Measurements from ENCODE around the gene SCRN2.

The SCRN2 gene

DNA sequence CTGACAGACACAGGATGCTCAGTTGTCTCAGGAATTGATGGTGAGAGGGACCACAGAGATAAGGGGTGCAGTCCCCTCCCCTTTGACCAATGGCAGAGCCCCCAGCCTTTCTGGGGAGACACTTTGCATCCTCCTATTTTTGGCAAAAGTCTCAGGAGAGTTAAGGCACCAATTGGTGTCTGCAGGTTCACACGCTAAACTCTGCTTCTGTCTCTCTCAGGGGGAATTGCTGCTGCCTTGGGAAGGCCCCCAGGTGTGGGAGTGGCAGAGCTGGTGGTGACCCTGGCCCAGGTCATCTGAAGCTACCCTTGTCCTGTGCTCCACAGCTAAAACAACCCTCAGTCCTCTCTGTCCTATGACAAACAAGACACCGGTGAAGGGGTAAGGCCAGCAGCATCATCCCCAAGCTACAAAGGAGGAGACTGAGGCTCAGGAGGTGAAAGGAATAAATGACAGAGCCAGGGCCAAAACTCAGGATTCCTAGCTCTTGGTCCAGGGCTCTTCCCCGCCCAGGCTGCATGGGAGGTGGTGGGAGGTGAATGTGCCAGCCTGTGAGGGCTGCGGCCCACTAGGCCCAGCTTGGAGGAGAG is 39.8 kb downstream of the SCRN2 start:
- TF ChIP-seq CTCF (IDR thresholded peaks at IDR 0.05; ENCODE audit: poor library complexity, severe bottlenecking): no peak

DNA sequence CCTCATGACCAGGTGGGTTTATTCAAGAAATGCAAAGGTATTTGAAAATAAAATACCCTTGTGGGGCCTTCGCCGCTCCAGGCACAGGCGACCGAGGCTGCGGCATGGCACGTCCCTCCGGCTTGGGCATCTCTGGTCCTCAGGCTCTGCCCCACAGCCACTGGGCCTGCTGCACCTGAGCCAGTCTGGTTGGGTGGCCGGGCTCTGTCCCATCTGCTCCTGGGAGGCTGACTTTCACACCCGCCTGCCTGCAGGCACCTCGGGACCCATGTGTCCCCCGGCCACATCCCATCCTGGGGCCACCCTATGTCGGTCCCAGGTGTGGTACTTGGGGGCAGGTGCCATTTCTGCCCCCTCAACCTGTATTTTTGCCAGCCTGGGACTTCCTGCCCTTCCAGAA is 40.4 kb downstream of the SCRN2 start:
- Histone ChIP-seq H3K4me1 (ENCODE audit: insufficient read depth, poor library complexity, severe bottlenecking) (no peaks in the 10 kb centered on the region), H3K27ac (ENCODE audit: poor library complexity, severe bottlenecking) (no peak overlapping the region), H3K9me3 (ENCODE audit: severe bottlenecking) (no peaks in the 10 kb centered on the region), H3K4me3 (ENCODE audit: severe bottlenecking) (no peak overlapping the region), H3K27me3 (ENCODE audit: insufficient read depth, poor library complexity, severe bottlenecking) (peaks cover 3% of the 10 kb centered on the region), H3K36me3 (ENCODE audit: low read depth) (no peaks in the 10 kb centered on the region)
- DNase-seq (ENCODE audit: low spot score) (no peak), ATAC-seq (ENCODE audit: low read depth) (no peak)
- no peak for TF ChIP-seq CTCF (IDR thresholded peaks at IDR 0.05; ENCODE audit: poor library complexity, severe bottlenecking)

More for the DNA sequence above, 39.8 kb downstream of the SCRN2 start:
- H3K27me3 ChIP-seq (ENCODE audit: insufficient read depth, poor library complexity, severe bottlenecking): no peaks in the 10 kb centered on the region
- no peaks in the 10 kb centered on the region for H3K36me3 ChIP-seq (ENCODE audit: low read depth)
- H3K4me1 ChIP-seq (ENCODE audit: insufficient read depth, poor library complexity, severe bottlenecking): no peaks in the 10 kb centered on the region
- no peak for ATAC-seq (ENCODE audit: low read depth)
- H3K4me3 ChIP-seq (ENCODE audit: severe bottlenecking): no peak overlapping the region
- DNase-seq (ENCODE audit: low spot score): no peak
- H3K9me3 ChIP-seq (ENCODE audit: severe bottlenecking): no peaks in the 10 kb centered on the region
- H3K27ac ChIP-seq (ENCODE audit: poor library complexity, severe bottlenecking): no peak overlapping the region

DNA sequence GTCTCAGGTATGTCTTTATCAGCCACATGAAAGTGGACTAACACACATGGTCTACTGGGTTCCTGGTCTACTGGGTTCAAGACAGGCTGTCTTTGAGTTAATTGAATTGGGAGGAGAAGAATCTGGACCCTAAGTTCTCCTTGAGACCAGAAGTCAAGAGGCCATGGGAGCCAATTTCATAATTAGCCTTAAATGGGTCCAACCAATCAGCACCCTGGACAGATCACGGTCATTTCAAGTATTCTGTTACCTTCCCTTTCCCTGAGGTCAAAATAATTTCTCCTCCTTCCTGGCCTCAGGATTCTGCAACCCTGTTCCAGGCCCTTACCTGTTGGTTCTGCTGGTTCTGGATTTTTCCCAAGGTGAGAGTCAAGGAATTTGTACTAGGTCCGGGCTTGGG is 43.3 kb downstream of the SCRN2 start:
- Histone ChIP-seq H3K4me3 (ENCODE audit: severe bottlenecking) (no peak overlapping the region), H3K9me3 (ENCODE audit: severe bottlenecking) (no peaks in the 10 kb centered on the region), H3K27me3 (ENCODE audit: insufficient read depth, poor library complexity, severe bottlenecking) (peaks cover 32% of the 10 kb centered on the region), H3K36me3 (ENCODE audit: low read depth) (no peaks in the 10 kb centered on the region), H3K27ac (ENCODE audit: poor library complexity, severe bottlenecking) (no peak overlapping the region), H3K4me1 (ENCODE audit: insufficient read depth, poor library complexity, severe bottlenecking) (no peaks in the 10 kb centered on the region)
- no peak for TF ChIP-seq CTCF (IDR thresholded peaks at IDR 0.05; ENCODE audit: poor library complexity, severe bottlenecking)
- ATAC-seq (ENCODE audit: low read depth) (no peak), DNase-seq (ENCODE audit: low spot score) (no peak)

DNA sequence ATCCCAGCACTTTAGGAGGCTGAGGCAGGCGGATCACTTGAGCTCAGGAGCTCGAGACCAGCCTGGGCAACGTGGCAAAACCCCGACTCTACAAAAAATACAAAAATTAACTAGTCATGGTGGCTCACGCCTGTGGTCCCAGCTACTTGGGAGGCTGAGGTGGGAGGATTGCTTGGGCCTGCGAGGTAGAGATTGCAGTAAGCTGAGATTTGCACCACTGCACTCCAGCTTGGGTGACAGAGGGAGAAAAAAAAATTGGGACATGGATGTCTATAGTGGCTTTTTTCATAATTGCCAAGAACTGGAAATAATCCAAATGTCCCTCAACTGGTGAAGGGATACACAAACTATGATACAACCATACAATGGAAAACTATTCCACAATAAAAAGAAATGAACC is 48.1 kb downstream of the SCRN2 start:
- Histone ChIP-seq H3K36me3 (ENCODE audit: low read depth) (no peaks in the 10 kb centered on the region), H3K4me1 (ENCODE audit: insufficient read depth, poor library complexity, severe bottlenecking) (no peaks in the 10 kb centered on the region), H3K27ac (ENCODE audit: poor library complexity, severe bottlenecking) (no peak overlapping the region), H3K27me3 (ENCODE audit: insufficient read depth, poor library complexity, severe bottlenecking) (peaks cover 78% of the 10 kb centered on the region), H3K4me3 (ENCODE audit: severe bottlenecking) (no peak overlapping the region), H3K9me3 (ENCODE audit: severe bottlenecking) (no peaks in the 10 kb centered on the region)
- ATAC-seq (ENCODE audit: low read depth): no peak
- DNase-seq (ENCODE audit: low spot score): no peak
- no peak for TF ChIP-seq CTCF (IDR thresholded peaks at IDR 0.05; ENCODE audit: poor library complexity, severe bottlenecking)

GRCh38 chr17:47792457-47792856 is 48.6 kb downstream of the SCRN2 start:
- Histone ChIP-seq H3K4me3 (ENCODE audit: severe bottlenecking) (no peak overlapping the region), H3K4me1 (ENCODE audit: insufficient read depth, poor library complexity, severe bottlenecking) (no peaks in the 10 kb centered on the region), H3K36me3 (ENCODE audit: low read depth) (no peaks in the 10 kb centered on the region), H3K27ac (ENCODE audit: poor library complexity, severe bottlenecking) (no peak overlapping the region), H3K27me3 (ENCODE audit: insufficient read depth, poor library complexity, severe bottlenecking) (peaks cover 82% of the 10 kb centered on the region), H3K9me3 (ENCODE audit: severe bottlenecking) (no peaks in the 10 kb centered on the region)
- TF ChIP-seq CTCF (IDR thresholded peaks at IDR 0.05; ENCODE audit: poor library complexity, severe bottlenecking): no peak
- no peak for ATAC-seq (ENCODE audit: low read depth)
- no peak for DNase-seq (ENCODE audit: low spot score)
